Adrenal gland (tissue), 12 donors: Measurements from ENCODE around the gene APOB. TPM values are rescaled to one million over a fixed set of nuclear protein-coding genes. Genes with fewer than 3 reads are reported as not detected.

Source experiments
- DNase-seq, 7 donors: peaks; one replicate each; pipeline ENCODE4 v3.0.0-alpha.2; 2019 to 2020
- H3K27ac ChIP-seq, 5 donors: fragments of 200-600 bp; sonication (generic) in 4 of 5; 1 replicate in 3 of 5; 2 replicates in 2 of 5; pipeline versions ENCODE4 v1.5.1 to v1.8.0; 2016 to 2020; ENCODE audit warnings: mild to moderate bottlenecking in 1 of 5
- H3K27me3 ChIP-seq: fragments of 200-600 bp; 2 replicates; pipeline ENCODE4 v1.8.0; 2021
- H3K36me3 ChIP-seq, 2 donors: fragments of 200-600 bp; replicated peaks in 1 of 2; 1 replicate in 1 of 2; 2 replicates in 1 of 2; pipeline versions ENCODE4 v1.5.1 to v1.8.0; 2018 to 2022
- H3K4me1 ChIP-seq, 2 donors: fragments of 200-600 bp; replicated peaks in 1 of 2; 1 replicate in 1 of 2; 2 replicates in 1 of 2; pipeline versions ENCODE4 v1.5.1 to v1.8.0; 2018 to 2021
- H3K4me3 ChIP-seq, 4 donors: fragments of 200-600 bp; sonication (generic) in 3 of 4; one replicate each; pipeline ENCODE4 v1.5.1; 2016 to 2018
- H3K9me3 ChIP-seq, 3 donors: fragments of 200-600 bp; sonication (generic) in 1 of 3; replicated peaks in 1 of 3; 1 replicate in 2 of 3; 2 replicates in 1 of 3; pipeline versions ENCODE4 v1.5.1 to v1.8.0; 2016 to 2021
- POLR2A ChIP-seq, 2 donors: fragments of 450-650 bp; IDR thresholded peaks; one replicate each; pipeline ENCODE4 v1.6.1; 2017; ENCODE audit warnings: antibody characterized with exemption in 2 of 2, mild to moderate bottlenecking in 2 of 2, moderate library complexity in 1 of 2
- WGBS, 4 donors: extraction: QIAGEN DNeasy Blood & Tissue Kit in 2 of 4; methylation state at CpG; one replicate each; pipeline versions ENCODE4 v1.1.5 to v1.1.7; 2013 to 2017; 5-methylcytosine and 5-hydroxymethylcytosine counted together
- intact Hi-C, 2 donors: fragments of 100-400 bp; cut with DNase I; formaldehyde crosslinking; loops; one replicate each; pipeline versions ENCODE4 v1.14.1 to v1.15.0; 2022 to 2023
- polyA plus RNA-seq, 3 donors: library from polyadenylated mRNA; stranded (reverse); fragments of 200-250 nt in 2 of 3; fragments of 350-450 nt in 1 of 3; fragmentation: Illumina TruSeq in 1 of 3; extraction: RNeasy Lipid Tissue Mini Kit (QIAGEN cat#74804) in 1 of 3; gene quantifications; one replicate each; pipeline ENCODE4 v1.2.3, GENCODE V29; 2013 to 2014
- total RNA-seq, 9 donors: library from RNA; depleted of rRNA in 4 of 9; stranded (reverse); fragments of >200 nt in 4 of 9; fragments of 120-200 nt in 1 of 9; fragmentation: NEBNext Ultra II Directional in 1 of 9; extraction: Animal tissue kit (Norgen Biotek cat#: 25700) in 1 of 9; gene quantifications; one replicate each; pipeline versions ENCODE4 v1.1.0 to v1.2.4, GENCODE V29; 2013 to 2023
- TF ChIP-seq, protein P1 (sequence below), 6 experiments: fragments of 450-650 bp in 4 of 6; fragments of 200-600 bp in 2 of 6; sonication (generic) in 1 of 6; IDR thresholded peaks; 1 replicate in 5 of 6; 2 replicates in 1 of 6; pipeline versions ENCODE4 v1.5.1 to v1.8.0; 2016 to 2021; ENCODE audit warnings: antibody characterized with exemption in 6 of 6, mild to moderate bottlenecking in 2 of 6, moderate library complexity in 1 of 6
- donor health status: healthy with polysubstance abuse.
- donor health status: Bipolar disorder and iron deficiency.
- donor health status: DM: yes; HTN: yes; CAD: no.
- donor health status: DM: no; HTN: no; CAD: no.
- donor health status: DM: no; HTN: no; CAD: no.
- donor health status: DM: yes; HTN: yes; CAD: no.

APOB gene
- total and polyA plus RNA-seq, 12 donors, result under 0.01 to 1.9 (median 0.16) TPM; not detected in 1

- H3K4me1 ChIP-seq, result no peaks in the 10 kb centered on the region
- no peaks in the 10 kb centered on the region for H3K9me3 ChIP-seq
- TF ChIP-seq, protein P1, sequence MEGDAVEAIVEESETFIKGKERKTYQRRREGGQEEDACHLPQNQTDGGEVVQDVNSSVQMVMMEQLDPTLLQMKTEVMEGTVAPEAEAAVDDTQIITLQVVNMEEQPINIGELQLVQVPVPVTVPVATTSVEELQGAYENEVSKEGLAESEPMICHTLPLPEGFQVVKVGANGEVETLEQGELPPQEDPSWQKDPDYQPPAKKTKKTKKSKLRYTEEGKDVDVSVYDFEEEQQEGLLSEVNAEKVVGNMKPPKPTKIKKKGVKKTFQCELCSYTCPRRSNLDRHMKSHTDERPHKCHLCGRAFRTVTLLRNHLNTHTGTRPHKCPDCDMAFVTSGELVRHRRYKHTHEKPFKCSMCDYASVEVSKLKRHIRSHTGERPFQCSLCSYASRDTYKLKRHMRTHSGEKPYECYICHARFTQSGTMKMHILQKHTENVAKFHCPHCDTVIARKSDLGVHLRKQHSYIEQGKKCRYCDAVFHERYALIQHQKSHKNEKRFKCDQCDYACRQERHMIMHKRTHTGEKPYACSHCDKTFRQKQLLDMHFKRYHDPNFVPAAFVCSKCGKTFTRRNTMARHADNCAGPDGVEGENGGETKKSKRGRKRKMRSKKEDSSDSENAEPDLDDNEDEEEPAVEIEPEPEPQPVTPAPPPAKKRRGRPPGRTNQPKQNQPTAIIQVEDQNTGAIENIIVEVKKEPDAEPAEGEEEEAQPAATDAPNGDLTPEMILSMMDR (IDR thresholded peaks at IDR 0.05), result no peak
- TF ChIP-seq POLR2A (IDR thresholded peaks at IDR 0.05), result no peak
- whole genome bisulfite sequencing, 4 donors, result 60 to 72% (median 67%) methylated on average over 7 of the region's 7 CpGs
- H3K4me3 ChIP-seq, result no peak overlapping the region
- no peak overlapping the region for H3K27ac ChIP-seq
- no peak for DNase-seq
- no peaks in the 10 kb centered on the region for H3K27me3 ChIP-seq
- H3K36me3 ChIP-seq, result no peaks in the 10 kb centered on the region
- intact Hi-C loops, result no loop called here
Observed at GRCh38 chr2:20982861-20983260, 61.0 kb downstream of the APOB start.

GRCh38 chr2:20977520-20978180 lies 66.2 kb downstream of the APOB start:
- Histone ChIP-seq H3K9me3 (no peaks in the 10 kb centered on the region), H3K4me3 (no peak overlapping the region), H3K4me1 (no peaks in the 10 kb centered on the region), H3K36me3 (no peaks in the 10 kb centered on the region), H3K27me3 (no peaks in the 10 kb centered on the region), H3K27ac (no peak overlapping the region)
- peak in 1 of 7 donors; percentile 28 for DNase-seq
- TF ChIP-seq, protein P1 (IDR thresholded peaks at IDR 0.05), result no peak
- no peak for TF ChIP-seq POLR2A (IDR thresholded peaks at IDR 0.05)
- WGBS, 4 donors, result 46 to 52% (median 50%) methylated on average over 4 of the region's 4 CpGs
- intact Hi-C loops, result no loop called here

DNA sequence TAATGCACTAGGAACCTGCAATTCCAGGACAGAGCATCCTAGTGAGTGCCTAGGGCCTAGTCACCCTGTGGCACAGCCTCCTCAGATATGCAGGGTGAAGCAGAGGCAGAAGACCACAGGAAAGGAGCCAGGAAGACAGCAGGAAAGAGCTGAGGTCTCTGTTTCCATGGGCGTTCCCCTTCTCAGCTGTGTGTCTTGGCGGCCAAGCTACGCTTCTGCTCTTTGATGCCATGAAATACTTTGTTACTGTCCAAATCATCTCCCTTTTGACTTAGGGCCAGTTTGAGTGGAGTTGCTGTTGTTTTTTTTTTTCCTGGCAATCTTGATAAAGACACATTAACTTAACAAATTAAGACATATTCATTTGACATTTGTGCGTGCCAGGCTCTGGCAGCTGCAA lies 67.3 kb downstream of the APOB start:
- intact Hi-C loops, result no loop called here
- no peak for TF ChIP-seq POLR2A (IDR thresholded peaks at IDR 0.05)
- TF ChIP-seq, protein P1 (IDR thresholded peaks at IDR 0.05), result no peak
- H3K4me3 ChIP-seq, result no peak overlapping the region
- WGBS, 4 donors, result 71 to 82% (median 74%) methylated on average over 4 of the region's 4 CpGs
- no peak for DNase-seq
- H3K4me1 ChIP-seq, result no peaks in the 10 kb centered on the region
- no peaks in the 10 kb centered on the region for H3K36me3 ChIP-seq
- no peaks in the 10 kb centered on the region for H3K9me3 ChIP-seq
- H3K27ac ChIP-seq, result no peak overlapping the region
- H3K27me3 ChIP-seq, result no peaks in the 10 kb centered on the region

GRCh38 chr2:20972792-20973565 lies 70.9 kb downstream of the APOB start:
- no peak for DNase-seq
- Histone ChIP-seq H3K4me1 (no peaks in the 10 kb centered on the region), H3K4me3 (no peak overlapping the region), H3K27ac (no peak overlapping the region), H3K27me3 (no peaks in the 10 kb centered on the region), H3K36me3 (no peaks in the 10 kb centered on the region), H3K9me3 (no peaks in the 10 kb centered on the region)
- intact Hi-C loops, result no loop called here
- WGBS, 4 donors, result 55 to 72% (median 64%) methylated on average over 2 of the region's 2 CpGs
- TF ChIP-seq, protein P1 (IDR thresholded peaks at IDR 0.05), result no peak
- no peak for TF ChIP-seq POLR2A (IDR thresholded peaks at IDR 0.05)
